NT2/D1 (cell line): ENCODE measurements around the gene USP46.

Experiments
- DNase-seq: peaks from one replicate; pipeline ENCODE4 v3.0.0-alpha.2; 2011; ENCODE audit warnings: low read depth, low spot score
- H3K27me3 ChIP-seq: 2 replicates; pipeline ENCODE4 v1.6.0; 2011; ENCODE audit warnings: mild to moderate bottlenecking; ENCODE audit not compliant: insufficient read length, insufficient read depth
- H3K36me3 ChIP-seq: 2 replicates; pipeline ENCODE4 v1.6.1; 2011; ENCODE audit warnings: mild to moderate bottlenecking, low read length, mixed read lengths; ENCODE audit not compliant: insufficient read depth, insufficient read length
- H3K4me1 ChIP-seq: 2 replicates; pipeline ENCODE4 v1.5.1; 2011; ENCODE audit not compliant: insufficient read depth, insufficient read length
- H3K4me3 ChIP-seq: 2 replicates; pipeline ENCODE4 v1.5.1; 2011; ENCODE audit warnings: low read depth; ENCODE audit not compliant: insufficient read length
- H3K9ac ChIP-seq: 2 replicates; pipeline ENCODE4 v1.6.0; 2011; ENCODE audit warnings: low read depth; ENCODE audit not compliant: insufficient read length
- H3K9me3 ChIP-seq: 2 replicates; pipeline ENCODE4 v1.5.1; 2011; ENCODE audit warnings: mild to moderate bottlenecking, low read length; ENCODE audit not compliant: insufficient read depth
- SUZ12 ChIP-seq: IDR thresholded peaks from 2 replicates; pipeline ENCODE4 v1.6.1; 2011; ENCODE audit not compliant: insufficient read length, insufficient read depth; ENCODE audit errors: extremely low read depth
- YY1 ChIP-seq: IDR thresholded peaks from 2 replicates; pipeline ENCODE4 v1.6.1; 2011; ENCODE audit not compliant: insufficient read length, insufficient read depth
- ZNF274 ChIP-seq: IDR thresholded peaks from 2 replicates; pipeline ENCODE4 v1.6.1; 2011; ENCODE audit warnings: mild to moderate bottlenecking, low read depth, low read length

USP46 gene

DNA sequence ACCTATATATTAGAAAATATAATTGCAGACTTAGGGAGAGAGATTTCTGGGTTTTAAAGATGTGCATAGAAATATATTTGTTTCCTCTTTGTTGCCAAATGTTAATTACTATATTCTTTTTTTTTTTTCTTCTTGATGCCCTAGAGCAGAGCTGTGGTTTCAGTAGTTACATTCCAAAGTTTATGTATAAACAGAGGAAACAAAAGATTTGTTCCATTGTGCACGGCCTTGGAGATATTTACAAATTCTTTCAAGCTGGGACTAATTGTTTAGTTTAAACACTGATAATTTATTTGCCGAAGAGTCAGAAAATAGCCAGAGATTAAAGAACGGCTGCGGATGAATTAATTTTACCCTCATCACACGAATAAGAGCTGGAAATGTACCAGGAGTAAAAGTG, 85.1 kb downstream of the USP46 start:
- TF ChIP-seq SUZ12 (no peak), YY1 (no peak), ZNF274 (no peak)
- Histone ChIP-seq H3K27me3 (no peaks in the 10 kb centered on the region), H3K9me3 (no peaks in the 10 kb centered on the region), H3K36me3 (no peaks in the 10 kb centered on the region), H3K9ac (no peak overlapping the region), H3K4me1 (no peaks in the 10 kb centered on the region), H3K4me3 (no peak overlapping the region)
- DNase-seq: no peak

GRCh38 chr4:52573551-52573950, 85.5 kb downstream of the USP46 start:
- no peak overlapping the region for H3K4me3 ChIP-seq
- no peaks in the 10 kb centered on the region for H3K9me3 ChIP-seq
- H3K27me3 ChIP-seq: no peaks in the 10 kb centered on the region
- no peak overlapping the region for H3K9ac ChIP-seq
- H3K4me1 ChIP-seq: no peaks in the 10 kb centered on the region
- no peaks in the 10 kb centered on the region for H3K36me3 ChIP-seq
- TF ChIP-seq YY1 (no peak), ZNF274 (no peak), SUZ12 (no peak)
- no peak for DNase-seq

GRCh38 chr4:52572936-52573485, 86.1 kb downstream of the USP46 start:
- no peak overlapping the region for H3K9ac ChIP-seq
- DNase-seq: no peak
- H3K27me3 ChIP-seq: no peaks in the 10 kb centered on the region

DNA sequence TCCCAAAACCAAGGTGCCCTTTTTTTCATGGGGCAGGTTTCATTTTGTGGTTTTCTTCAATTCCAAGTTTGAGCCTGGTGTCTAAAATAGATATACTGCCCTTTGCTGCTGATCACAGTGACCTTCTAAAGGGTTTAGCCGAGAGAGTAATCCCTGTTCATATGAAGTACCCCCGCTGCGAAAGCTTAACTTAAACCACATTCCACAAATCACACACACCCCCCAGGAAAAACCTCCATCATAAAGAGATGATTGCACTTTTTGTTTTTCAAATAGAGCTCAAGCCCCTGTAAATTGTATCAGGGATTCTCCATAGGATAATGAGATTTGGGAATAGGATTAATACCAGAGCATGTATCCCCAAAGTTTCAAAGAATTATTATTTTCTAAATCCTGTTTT, 90.8 kb downstream of the USP46 start:
- H3K9me3 ChIP-seq: no peaks in the 10 kb centered on the region
- H3K4me1 ChIP-seq: no peaks in the 10 kb centered on the region
- H3K36me3 ChIP-seq: no peaks in the 10 kb centered on the region
- no peak for TF ChIP-seq SUZ12
- no peak for TF ChIP-seq YY1
- TF ChIP-seq ZNF274: no peak
- H3K9ac ChIP-seq: no peak overlapping the region
- no peak for DNase-seq
- no peak overlapping the region for H3K4me3 ChIP-seq
- no peaks in the 10 kb centered on the region for H3K27me3 ChIP-seq

More at GRCh38 chr4:52572936-52573485, 86.1 kb downstream of the USP46 start:
- H3K4me3 ChIP-seq: no peak overlapping the region
- H3K36me3 ChIP-seq: no peaks in the 10 kb centered on the region
- no peaks in the 10 kb centered on the region for H3K9me3 ChIP-seq
- H3K4me1 ChIP-seq: no peaks in the 10 kb centered on the region
- no peak for TF ChIP-seq ZNF274
- TF ChIP-seq SUZ12: no peak
- TF ChIP-seq YY1: no peak

DNA sequence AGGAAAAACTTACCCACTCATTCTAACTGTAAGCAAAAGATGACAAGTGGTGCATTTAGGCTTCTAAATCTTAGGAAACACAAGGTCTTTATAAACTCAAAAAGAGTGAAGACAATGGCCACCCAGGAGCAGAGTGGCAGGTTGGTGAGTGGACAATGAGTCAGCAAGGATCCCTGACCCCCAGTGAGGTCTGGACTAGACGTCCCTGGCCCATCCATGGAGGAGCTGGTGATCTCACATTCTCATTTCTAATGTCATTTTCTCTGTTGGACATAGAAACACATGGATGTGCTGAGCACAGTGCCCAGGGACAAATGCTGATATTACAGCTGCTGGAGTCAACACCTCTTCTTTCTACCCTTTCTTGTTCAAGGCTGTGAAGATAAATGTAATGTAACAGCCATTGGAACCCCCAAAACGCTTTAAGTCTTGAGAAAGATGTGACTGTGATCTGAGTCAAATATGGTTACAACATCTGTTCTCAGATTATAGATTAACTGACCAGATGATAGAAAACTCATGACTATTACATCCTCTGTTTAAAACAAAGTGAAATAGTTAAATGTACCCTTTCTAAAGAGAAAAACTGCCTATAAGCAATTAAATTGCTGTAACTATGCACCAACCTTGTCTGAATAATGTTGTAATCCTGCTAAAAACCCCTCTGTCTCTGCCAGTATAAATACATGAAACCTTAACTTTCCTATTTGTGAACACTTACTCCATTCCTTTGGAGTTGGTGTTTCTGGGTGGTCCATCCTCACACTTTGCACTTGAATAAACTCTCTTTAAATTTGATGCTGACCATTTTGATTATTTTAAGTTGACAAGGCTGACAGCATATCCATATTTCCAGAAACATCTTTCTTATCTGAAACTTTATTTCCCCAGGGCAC, 92.7 kb downstream of the USP46 start:
- Histone ChIP-seq H3K27me3 (no peaks in the 10 kb centered on the region), H3K4me1 (no peaks in the 10 kb centered on the region)

DNA sequence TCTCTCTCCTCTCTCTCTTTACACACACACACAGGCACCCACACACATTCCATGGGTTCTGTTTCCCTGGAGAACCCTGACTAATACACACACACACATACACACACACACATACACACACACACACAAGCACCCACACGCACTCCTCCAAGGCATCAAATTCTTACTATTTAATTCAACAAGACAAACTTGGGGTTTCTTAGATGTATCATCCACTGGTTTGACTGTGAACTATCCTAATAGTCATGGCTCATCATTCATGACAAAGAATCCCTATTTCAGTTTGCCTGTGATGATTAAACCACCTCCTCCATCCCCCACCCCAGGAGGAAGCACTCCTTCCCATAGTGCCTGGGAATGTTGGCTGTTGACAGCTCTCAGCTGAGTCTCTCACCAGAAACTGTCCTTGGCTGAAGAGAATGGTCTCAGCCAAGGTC, 98.2 kb downstream of the USP46 start:
- TF ChIP-seq ZNF274 (no peak), YY1 (no peak), SUZ12 (no peak)
- H3K9me3 ChIP-seq: no peaks in the 10 kb centered on the region
- H3K36me3 ChIP-seq: no peaks in the 10 kb centered on the region
- no peak overlapping the region for H3K4me3 ChIP-seq
- no peaks in the 10 kb centered on the region for H3K27me3 ChIP-seq
- H3K9ac ChIP-seq: no peak overlapping the region
- H3K4me1 ChIP-seq: no peaks in the 10 kb centered on the region
- DNase-seq: no peak

More for the DNA sequence above, 92.7 kb downstream of the USP46 start:
- TF ChIP-seq ZNF274 (no peak), YY1 (no peak), SUZ12 (no peak)
- DNase-seq: no peak
- Histone ChIP-seq H3K4me3 (no peak overlapping the region), H3K9me3 (no peaks in the 10 kb centered on the region), H3K9ac (no peak overlapping the region), H3K36me3 (no peaks in the 10 kb centered on the region)

DNA sequence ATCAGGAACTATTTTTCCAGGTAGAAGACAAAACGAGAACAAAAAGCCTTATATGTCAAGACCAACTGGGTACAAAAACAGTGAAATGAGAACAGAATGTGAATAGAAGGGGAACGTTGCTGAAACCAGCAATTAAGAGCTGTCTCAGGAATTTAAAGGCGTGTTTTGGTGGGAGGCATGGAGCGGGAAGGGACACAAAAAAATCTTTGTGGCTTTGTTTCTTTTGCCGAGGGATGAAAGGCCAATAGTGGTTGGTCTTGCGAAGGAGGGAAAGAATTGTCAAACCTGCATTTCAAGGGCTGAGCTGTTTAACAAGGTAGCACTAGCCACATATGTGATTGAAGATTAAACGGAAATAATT, 103.8 kb downstream of the USP46 start:
- TF ChIP-seq SUZ12 (no peak), YY1 (no peak), ZNF274 (no peak)

More for the DNA sequence above, 103.8 kb downstream of the USP46 start:
- Histone ChIP-seq H3K36me3 (no peaks in the 10 kb centered on the region), H3K4me3 (no peak overlapping the region), H3K27me3 (no peaks in the 10 kb centered on the region), H3K9ac (no peak overlapping the region), H3K4me1 (no peaks in the 10 kb centered on the region), H3K9me3 (no peaks in the 10 kb centered on the region)
- DNase-seq: no peak
